ENCODE measurements around the gene DPH3.

GRCh38 chr3:16270855-16271254 lies 6.1 kb upstream of the DPH3 start:
- TF ChIP-seq CTCF (IDR thresholded peaks at IDR 0.05) (no peak), POLR2A (IDR thresholded peaks at IDR 0.05) (no peak)
